Effector memory CD8-positive, alpha-beta T cell (primary cell): ENCODE data around the gene ST6GALNAC4.

Experiments used
- ATAC-seq: fragments of 150-1000 bp; cut with Tn5 transposase; replicated peaks from 2 replicates; pipeline ENCODE4 v1.10.0; 2021; ENCODE audit warnings: mild to moderate bottlenecking, moderate library complexity
- DNase-seq, 3 experiments: peaks; one replicate each; pipeline ENCODE4 v3.0.0; 2021
- H3K27ac Mint-ChIP-seq, 2 donors: one replicate each; pipeline ENCODE4 v1.8.0; 2022; ENCODE audit warnings: mild to moderate bottlenecking in 2 of 2, mixed read lengths in 2 of 2, moderate library complexity in 2 of 2
- H3K27me3 Mint-ChIP-seq, 2 donors: one replicate each; pipeline ENCODE4 v1.8.0; 2022; ENCODE audit warnings: mixed read lengths in 2 of 2
- H3K36me3 Mint-ChIP-seq: one replicate; pipeline ENCODE4 v1.8.0; 2022; ENCODE audit warnings: mild to moderate bottlenecking, moderate library complexity, mixed read lengths; ENCODE audit not compliant: insufficient read depth
- H3K4me1 Mint-ChIP-seq, 2 donors: one replicate each; pipeline ENCODE4 v1.8.0; 2022; ENCODE audit warnings: low read depth in 2 of 2, mixed read lengths in 2 of 2
- H3K4me3 Mint-ChIP-seq, 2 donors: one replicate each; pipeline ENCODE4 v1.8.0; 2022; ENCODE audit warnings: mild to moderate bottlenecking in 2 of 2, mixed read lengths in 2 of 2, moderate library complexity in 2 of 2
- H3K9me3 Mint-ChIP-seq, 2 donors: one replicate each; pipeline ENCODE4 v1.8.0; 2022; ENCODE audit warnings: mixed read lengths in 2 of 2
- total RNA-seq, 9 experiments: gene quantifications; one replicate each; lab custom pipeline; 2026; lab: John Stamatoyannopoulos, UW

ST6GALNAC4 gene
- 9.3 to 39.7 (median 17.2) reads per million in 9 experiments for total RNA-seq

GRCh38 chr9:127916720-127917581 is at the start of gene ST6GALNAC4:
TSS of gene ST6GALNAC4 (minus strand) at chr9:127917041. CDS start at chr9:127916419, 622 bp downstream.
- Mint-ChIP-seq H3K36me3 (peaks cover 29% of the 10 kb centered on the region), H3K27me3 (no peaks in the 10 kb centered on the region), H3K4me1 (peaks cover 19 to 43% of the 10 kb centered on the region in 2 donors), H3K9me3 (no peaks in the 10 kb centered on the region), H3K27ac (peak within 1 kb of the TSS; percentile 68 to 87), H3K4me3 (peak within 1 kb of the TSS; percentile 81 to 85)
- DNase-seq (peak; percentile 87 to 90 (median 89)), ATAC-seq (peak; percentile 92)

- Mint-ChIP-seq H3K4me3 (peak overlapping the region in 1 of 2 donors; percentile 53), H3K27me3 (no peaks in the 10 kb centered on the region), H3K4me1 (peaks cover 79 to 88% of the 10 kb centered on the region in 2 donors), H3K27ac (peak overlapping the region; percentile 71 to 82), H3K9me3 (no peaks in the 10 kb centered on the region), H3K36me3 (peaks cover 61% of the 10 kb centered on the region)
- no peak for ATAC-seq
- no peak for DNase-seq
These were observed 49.1 kb upstream of the ST6GALNAC4 start for GRCh38 chr9:127965953-127966352.

- DNase-seq = no peak
- H3K36me3 Mint-ChIP-seq = peaks cover 47% of the 10 kb centered on the region
- H3K4me3 Mint-ChIP-seq = peak overlapping the region; percentile 53 to 54
These were observed 46.7 kb upstream of the ST6GALNAC4 start for GRCh38 chr9:127963359-127964064.

GRCh38 chr9:127963041-127963358 is 46.2 kb upstream of the ST6GALNAC4 start:
- H3K27me3 Mint-ChIP-seq = no peaks in the 10 kb centered on the region
- H3K4me3 Mint-ChIP-seq = peak overlapping the region; percentile 53 to 54
- H3K36me3 Mint-ChIP-seq = peaks cover 52% of the 10 kb centered on the region
- peaks cover 71 to 84% of the 10 kb centered on the region in 2 donors for H3K4me1 Mint-ChIP-seq
- DNase-seq = no peak
- no peak for ATAC-seq
- H3K9me3 Mint-ChIP-seq = no peaks in the 10 kb centered on the region
- peak overlapping the region; percentile 71 to 95 for H3K27ac Mint-ChIP-seq

More at GRCh38 chr9:127963359-127964064, 46.7 kb upstream of the ST6GALNAC4 start:
- peak overlapping the region; percentile 71 to 95 for H3K27ac Mint-ChIP-seq
- H3K9me3 Mint-ChIP-seq = no peaks in the 10 kb centered on the region
- peaks cover 73 to 88% of the 10 kb centered on the region in 2 donors for H3K4me1 Mint-ChIP-seq
- H3K27me3 Mint-ChIP-seq = no peaks in the 10 kb centered on the region
- no peak for ATAC-seq

GRCh38 chr9:127962278-127962677 is 45.4 kb upstream of the ST6GALNAC4 start:
- peaks cover 68 to 81% of the 10 kb centered on the region in 2 donors for H3K4me1 Mint-ChIP-seq
- peaks cover 52% of the 10 kb centered on the region for H3K36me3 Mint-ChIP-seq
- peak overlapping the region; percentile 71 to 95 for H3K27ac Mint-ChIP-seq
- ATAC-seq = no peak
- no peaks in the 10 kb centered on the region for H3K27me3 Mint-ChIP-seq
- H3K4me3 Mint-ChIP-seq = peak overlapping the region in 1 of 2 donors; percentile 54
- H3K9me3 Mint-ChIP-seq = no peaks in the 10 kb centered on the region
- no peak for DNase-seq

GRCh38 chr9:127961613-127962155 is 44.8 kb upstream of the ST6GALNAC4 start:
- DNase-seq (no peak), ATAC-seq (no peak)
- Mint-ChIP-seq H3K4me1 (peaks cover 63 to 78% of the 10 kb centered on the region in 2 donors), H3K36me3 (peaks cover 56% of the 10 kb centered on the region), H3K4me3 (peak overlapping the region; percentile 42 to 49), H3K27ac (peak overlapping the region; percentile 71 to 95), H3K9me3 (no peaks in the 10 kb centered on the region), H3K27me3 (no peaks in the 10 kb centered on the region)

- Mint-ChIP-seq H3K27ac (peak overlapping the region; percentile 71 to 95), H3K9me3 (no peaks in the 10 kb centered on the region), H3K4me1 (peaks cover 64 to 73% of the 10 kb centered on the region in 2 donors), H3K27me3 (no peaks in the 10 kb centered on the region), H3K4me3 (peak overlapping the region; percentile 42 to 49), H3K36me3 (peaks cover 52% of the 10 kb centered on the region)
- DNase-seq (no peak), ATAC-seq (no peak)
These were observed 44.3 kb upstream of the ST6GALNAC4 start for GRCh38 chr9:127961155-127961490.

- H3K4me3 Mint-ChIP-seq = peak overlapping the region; percentile 6 to 25
- no peak for ATAC-seq
- H3K4me1 Mint-ChIP-seq = peaks cover 65 to 76% of the 10 kb centered on the region in 2 donors
- no peak for DNase-seq
- peaks cover 53% of the 10 kb centered on the region for H3K36me3 Mint-ChIP-seq
- H3K27me3 Mint-ChIP-seq = no peaks in the 10 kb centered on the region
- no peaks in the 10 kb centered on the region for H3K9me3 Mint-ChIP-seq
- H3K27ac Mint-ChIP-seq = peak overlapping the region; percentile 71 to 95
These were observed 43.7 kb upstream of the ST6GALNAC4 start for GRCh38 chr9:127960410-127961154.

GRCh38 chr9:127959841-127960409 is 43.1 kb upstream of the ST6GALNAC4 start:
- H3K4me3 Mint-ChIP-seq = peak overlapping the region; percentile 6 to 25
- H3K4me1 Mint-ChIP-seq = peaks cover 64 to 77% of the 10 kb centered on the region in 2 donors
- no peaks in the 10 kb centered on the region for H3K27me3 Mint-ChIP-seq
- H3K36me3 Mint-ChIP-seq = peaks cover 56% of the 10 kb centered on the region
- no peaks in the 10 kb centered on the region for H3K9me3 Mint-ChIP-seq
- ATAC-seq = no peak
- no peak for DNase-seq
- H3K27ac Mint-ChIP-seq = peak overlapping the region; percentile 71 to 75

GRCh38 chr9:127959398-127959797 is 42.6 kb upstream of the ST6GALNAC4 start:
- Mint-ChIP-seq H3K36me3 (peaks cover 56% of the 10 kb centered on the region), H3K27me3 (no peaks in the 10 kb centered on the region), H3K4me3 (no peak overlapping the region), H3K9me3 (no peaks in the 10 kb centered on the region), H3K27ac (peak overlapping the region; percentile 71 to 75), H3K4me1 (peaks cover 62 to 81% of the 10 kb centered on the region in 2 donors)
- ATAC-seq = no peak
- DNase-seq = no peak

- no peak for ATAC-seq
- H3K4me3 Mint-ChIP-seq = no peak overlapping the region
- H3K36me3 Mint-ChIP-seq = peaks cover 59% of the 10 kb centered on the region
These were observed 41.9 kb upstream of the ST6GALNAC4 start for GRCh38 chr9:127958728-127959127.

GRCh38 chr9:127955294-127956015 is 38.6 kb upstream of the ST6GALNAC4 start:
- peak; percentile 58 to 68 (median 64) for DNase-seq
- Mint-ChIP-seq H3K36me3 (peaks cover 67% of the 10 kb centered on the region), H3K27me3 (no peaks in the 10 kb centered on the region), H3K9me3 (no peaks in the 10 kb centered on the region), H3K27ac (peak overlapping the region; percentile 30 to 85), H3K4me1 (peaks cover 41 to 59% of the 10 kb centered on the region in 2 donors), H3K4me3 (peak overlapping the region; percentile 56 to 67)
- ATAC-seq = peak; percentile 94

More at GRCh38 chr9:127958728-127959127, 41.9 kb upstream of the ST6GALNAC4 start:
- H3K4me1 Mint-ChIP-seq = peaks cover 63 to 79% of the 10 kb centered on the region in 2 donors
- H3K27ac Mint-ChIP-seq = peak overlapping the region; percentile 63 to 71
- H3K9me3 Mint-ChIP-seq = no peaks in the 10 kb centered on the region
- no peaks in the 10 kb centered on the region for H3K27me3 Mint-ChIP-seq
- DNase-seq = no peak
